ENCODE data around the gene HSF4.

HSF4 gene

DNA sequence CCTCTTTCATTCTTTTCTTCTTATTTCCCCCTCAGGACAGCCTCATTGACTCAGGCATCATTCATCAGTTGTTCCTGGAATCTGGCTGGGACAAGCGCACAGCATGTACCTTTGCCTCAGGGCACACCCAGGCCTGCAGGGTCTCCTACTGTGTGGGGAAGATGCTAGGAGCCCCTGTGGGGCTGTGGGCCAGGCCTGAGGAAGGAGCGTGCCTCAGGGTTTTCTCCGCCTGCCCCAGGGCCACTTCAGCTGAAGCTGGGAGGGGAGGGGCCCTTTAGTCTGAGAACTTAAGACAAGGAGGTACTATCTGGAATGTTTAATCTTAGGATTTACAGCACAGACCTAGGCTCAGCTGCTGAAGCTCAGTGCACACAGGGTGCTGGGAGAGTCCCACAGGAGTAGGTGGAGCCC lies 42.3 kb downstream of the HSF4 start:
- TF ChIP-seq, protein P1, sequence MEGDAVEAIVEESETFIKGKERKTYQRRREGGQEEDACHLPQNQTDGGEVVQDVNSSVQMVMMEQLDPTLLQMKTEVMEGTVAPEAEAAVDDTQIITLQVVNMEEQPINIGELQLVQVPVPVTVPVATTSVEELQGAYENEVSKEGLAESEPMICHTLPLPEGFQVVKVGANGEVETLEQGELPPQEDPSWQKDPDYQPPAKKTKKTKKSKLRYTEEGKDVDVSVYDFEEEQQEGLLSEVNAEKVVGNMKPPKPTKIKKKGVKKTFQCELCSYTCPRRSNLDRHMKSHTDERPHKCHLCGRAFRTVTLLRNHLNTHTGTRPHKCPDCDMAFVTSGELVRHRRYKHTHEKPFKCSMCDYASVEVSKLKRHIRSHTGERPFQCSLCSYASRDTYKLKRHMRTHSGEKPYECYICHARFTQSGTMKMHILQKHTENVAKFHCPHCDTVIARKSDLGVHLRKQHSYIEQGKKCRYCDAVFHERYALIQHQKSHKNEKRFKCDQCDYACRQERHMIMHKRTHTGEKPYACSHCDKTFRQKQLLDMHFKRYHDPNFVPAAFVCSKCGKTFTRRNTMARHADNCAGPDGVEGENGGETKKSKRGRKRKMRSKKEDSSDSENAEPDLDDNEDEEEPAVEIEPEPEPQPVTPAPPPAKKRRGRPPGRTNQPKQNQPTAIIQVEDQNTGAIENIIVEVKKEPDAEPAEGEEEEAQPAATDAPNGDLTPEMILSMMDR (IDR thresholded peaks at IDR 0.05; ENCODE audit: low read depth, low read length): no peak
- DNase-seq (ENCODE audit: low read depth in 2 of 2): peak in 1 of 2 donors; percentile 46
- no peak overlapping the region for H3K4me3 ChIP-seq (replicated peaks in 1 of 2; ENCODE audit: low read depth in 2 of 2, low read length in 2 of 2)

DNA sequence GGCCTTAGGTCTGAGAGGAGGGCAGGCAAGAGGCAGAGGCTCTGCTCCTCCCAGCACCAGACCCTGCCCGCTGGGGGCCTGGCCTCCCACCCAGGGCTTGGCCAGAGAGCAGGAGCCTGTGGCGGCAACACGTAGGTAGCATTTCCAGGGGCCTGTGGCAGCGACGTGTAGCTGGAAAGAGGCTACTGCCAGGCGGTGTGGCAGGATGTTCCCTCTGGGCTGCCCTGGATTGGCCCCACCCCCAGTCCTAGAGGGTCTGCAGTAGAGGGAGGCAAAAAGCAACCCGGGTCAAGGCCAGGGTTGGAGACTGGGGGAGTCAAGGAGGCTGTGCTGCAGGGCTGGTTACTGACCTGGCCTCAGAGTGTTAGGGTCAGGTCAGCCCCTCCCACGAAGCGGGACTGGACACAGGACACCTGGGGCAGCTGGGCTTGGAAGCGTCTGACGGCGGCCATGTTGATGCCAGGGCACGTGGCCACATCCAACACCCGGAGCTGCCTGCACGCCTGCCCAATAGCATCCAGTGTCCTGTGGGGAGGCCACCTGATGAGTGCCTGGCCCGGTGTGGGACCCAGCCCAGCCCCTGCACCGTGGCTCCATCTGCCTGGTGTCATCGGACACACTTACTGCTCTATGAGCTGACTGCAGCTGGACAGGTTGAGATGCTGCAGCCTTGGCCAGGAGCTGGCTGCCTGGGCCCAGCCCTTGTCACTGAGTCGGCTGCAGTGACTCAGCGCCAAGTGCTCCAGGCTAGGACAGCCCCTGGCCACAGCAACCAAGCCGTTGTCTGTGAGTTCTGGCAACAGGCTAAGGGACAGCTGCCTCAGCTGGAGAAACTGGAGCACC lies 42.9 kb downstream of the HSF4 start:
- TF ChIP-seq, protein P1 (IDR thresholded peaks at IDR 0.05; ENCODE audit: low read depth, low read length): no peak
- H3K4me3 ChIP-seq (replicated peaks in 1 of 2; ENCODE audit: low read depth in 2 of 2, low read length in 2 of 2): no peak overlapping the region
- peak in 1 of 2 donors; percentile 49 for DNase-seq (ENCODE audit: low read depth in 2 of 2)

DNA sequence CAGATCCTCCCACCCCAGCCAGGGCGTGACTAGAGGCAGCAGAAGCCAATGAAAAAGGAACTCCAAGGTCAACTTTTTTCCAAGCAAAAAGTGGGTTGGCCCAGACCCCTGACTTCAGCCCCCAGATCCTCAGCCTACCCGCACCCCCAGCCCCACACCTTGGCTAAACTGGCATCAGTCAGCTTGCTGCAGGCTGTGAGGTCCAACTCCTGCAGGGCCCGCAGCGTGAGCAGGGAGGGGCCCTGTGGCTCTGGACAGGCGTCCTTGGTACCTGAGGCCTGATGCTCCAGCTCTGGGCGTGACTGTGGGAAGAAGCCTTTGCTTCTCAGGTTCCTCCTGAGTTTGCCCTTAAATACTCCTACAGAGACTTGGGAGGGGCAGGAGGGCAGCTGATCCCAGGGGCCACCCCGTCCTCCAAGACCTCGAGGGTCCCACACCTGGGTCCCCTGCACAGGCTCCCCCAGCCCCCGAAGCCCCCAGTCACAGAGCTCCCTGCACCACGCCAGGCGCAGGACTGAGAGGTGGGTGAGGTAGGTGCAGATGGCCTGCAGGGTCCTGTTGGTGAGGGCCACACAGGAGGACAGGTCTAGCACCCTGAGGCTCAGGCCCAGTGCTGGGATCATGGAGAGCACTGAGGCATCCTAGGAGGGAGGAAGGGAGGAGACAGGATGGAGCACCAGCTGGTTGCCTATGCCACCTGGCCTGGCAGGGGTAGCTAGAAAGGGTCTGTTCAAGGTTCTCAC lies 43.8 kb downstream of the HSF4 start:
- no peak for DNase-seq (ENCODE audit: low read depth in 2 of 2)
- TF ChIP-seq, protein P1 (IDR thresholded peaks at IDR 0.05; ENCODE audit: low read depth, low read length): no peak
- H3K4me3 ChIP-seq (replicated peaks in 1 of 2; ENCODE audit: low read depth in 2 of 2, low read length in 2 of 2): no peak overlapping the region

DNA sequence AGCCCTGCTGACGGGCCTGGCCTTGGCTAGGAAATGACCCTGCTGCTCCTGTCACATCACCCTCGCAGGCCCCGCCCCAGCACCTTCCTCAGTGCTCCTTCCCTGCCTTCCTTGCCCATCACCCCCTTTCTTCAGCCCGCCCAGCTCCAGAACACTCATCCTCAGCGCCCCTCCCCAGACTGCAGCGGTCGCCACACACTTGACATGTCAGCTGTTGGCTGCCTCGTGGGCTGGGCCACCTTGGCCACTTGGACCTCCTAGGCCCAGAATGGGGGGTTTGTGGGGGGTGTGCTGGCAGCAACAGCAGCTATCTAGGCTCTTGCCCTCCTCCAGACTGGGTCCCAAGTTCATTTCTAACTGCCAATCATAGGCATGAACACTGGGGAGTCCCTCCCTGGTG lies 45.0 kb downstream of the HSF4 start:
- TF ChIP-seq, protein P1 (IDR thresholded peaks at IDR 0.05; ENCODE audit: low read depth, low read length): no peak
- DNase-seq (ENCODE audit: low read depth in 2 of 2): no peak
- H3K4me3 ChIP-seq (replicated peaks in 1 of 2; ENCODE audit: low read depth in 2 of 2, low read length in 2 of 2): no peak overlapping the region

DNA sequence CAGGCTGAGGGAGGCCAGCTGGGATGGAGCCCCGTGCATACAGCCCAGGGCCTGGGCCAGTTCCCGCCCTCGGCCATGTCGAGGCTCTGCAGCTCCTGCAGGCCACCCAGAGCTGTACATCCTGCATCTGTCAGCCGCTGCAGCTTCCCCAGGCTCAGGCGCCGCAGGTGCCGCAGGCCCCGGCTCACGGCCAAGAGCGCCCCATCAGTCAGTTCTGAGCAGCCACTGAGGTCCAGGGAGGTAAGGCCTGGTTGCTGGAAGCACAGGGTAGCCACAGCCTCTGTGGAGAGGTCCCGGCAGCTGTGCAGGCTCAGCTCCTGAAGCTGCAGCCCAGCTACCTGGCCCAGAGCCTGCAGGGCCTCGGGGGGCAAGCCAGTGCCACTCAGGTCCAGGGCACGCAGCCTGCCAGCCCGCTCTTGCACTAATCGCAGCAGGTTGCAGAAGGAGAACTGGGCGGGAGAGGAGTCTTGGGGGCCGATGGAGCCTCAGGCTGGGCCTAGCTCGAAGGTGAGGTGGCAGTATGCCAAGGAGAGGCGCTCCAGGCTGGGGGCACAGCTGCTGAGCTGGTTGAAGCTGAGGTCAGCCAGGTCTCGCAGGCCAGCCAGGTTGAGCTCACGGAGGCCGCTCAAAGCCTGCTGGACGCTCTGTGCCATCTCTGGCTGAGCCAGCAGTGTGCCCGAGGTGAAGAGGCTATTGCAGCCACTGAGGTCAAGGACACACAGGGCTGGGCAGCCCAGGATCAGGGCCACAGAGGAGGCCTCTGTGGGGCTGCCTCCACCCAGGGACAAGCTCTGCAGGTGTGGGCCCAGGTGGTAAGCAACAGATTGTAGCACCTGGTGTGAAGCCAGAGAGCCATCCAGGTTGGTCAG lies 45.8 kb downstream of the HSF4 start:
- TF ChIP-seq, protein P1 (IDR thresholded peaks at IDR 0.05; ENCODE audit: low read depth, low read length): no peak
- no peak for DNase-seq (ENCODE audit: low read depth in 2 of 2)
- H3K4me3 ChIP-seq (replicated peaks in 1 of 2; ENCODE audit: low read depth in 2 of 2, low read length in 2 of 2): no peak overlapping the region

DNA sequence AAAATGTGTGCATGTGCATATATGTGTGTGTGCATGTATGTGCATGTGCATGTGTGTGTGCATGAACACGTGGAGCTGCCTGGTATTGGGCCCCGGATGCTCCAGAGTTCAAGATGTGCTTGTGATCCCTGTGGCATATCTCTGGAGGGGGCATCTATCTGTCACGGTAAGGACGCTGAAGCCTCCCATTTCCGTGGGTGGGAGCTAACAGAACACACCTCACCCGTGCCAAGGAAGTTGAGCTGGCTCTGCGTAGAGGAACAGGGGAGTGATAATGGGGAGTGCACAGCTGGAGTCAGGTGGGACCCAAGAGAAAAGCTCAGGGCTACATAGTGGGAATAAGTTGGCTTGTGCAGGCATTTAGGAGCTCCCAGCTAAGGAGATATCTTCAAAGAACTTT lies 47.1 kb downstream of the HSF4 start:
- TF ChIP-seq, protein P1 (IDR thresholded peaks at IDR 0.05; ENCODE audit: low read depth, low read length): no peak
- DNase-seq (ENCODE audit: low read depth in 2 of 2): no peak
- H3K4me3 ChIP-seq (replicated peaks in 1 of 2; ENCODE audit: low read depth in 2 of 2, low read length in 2 of 2): no peak overlapping the region
